GM12878 (cell line): ENCODE data around the gene SNAI1.
"Not testable (repeated sequence)": the region's sequence is repeated elsewhere in the genome, so short reads cannot be mapped to it uniquely, and the experiment has no call there.

Experiments used
- CBFB ChIP-seq: IDR thresholded peaks from 2 replicates; pipeline ENCODE4 v1.6.1; 2016; ENCODE audit warnings: antibody characterized with exemption, low read depth
- CTCF ChIP-seq, 3 experiments: IDR thresholded peaks in 2 of 3; conservative IDR thresholded peaks in 1 of 3; 2 replicates each; pipeline ENCODE4 v1.5.1; 2011; ENCODE audit warnings: low read depth in 3 of 3, low read length in 3 of 3, mild to moderate bottlenecking in 3 of 3, control low read depth in 2 of 3, moderate library complexity in 2 of 3, inconsistent platforms in 1 of 3, mixed read lengths in 1 of 3; ENCODE audit not compliant: control insufficient read depth in 2 of 3, insufficient read depth in 1 of 3; ENCODE audit errors: extremely low read depth in 1 of 3
- EP300 ChIP-seq, 2 experiments: fragments of 150-350 bp in 1 of 2; IDR thresholded peaks; 2 replicates each; pipeline ENCODE4 v1.6.1; 2011 to 2012; ENCODE audit warnings: low read depth in 2 of 2, low read length in 2 of 2, borderline replicate concordance in 1 of 2, improper control_type of control experiment in 1 of 2, inconsistent platforms in 1 of 2; ENCODE audit not compliant: control insufficient read depth in 1 of 2
- EZH2 ChIP-seq: IDR thresholded peaks from 2 replicates; pipeline ENCODE4 v1.6.1; 2012; ENCODE audit warnings: low read depth, mild to moderate bottlenecking, control low read depth, inconsistent platforms, low read length, borderline replicate concordance; ENCODE audit not compliant: control insufficient read depth
- FOXK2 ChIP-seq: fragments of 450-650 bp; IDR thresholded peaks from 2 replicates; pipeline ENCODE4 v1.6.1; 2017; ENCODE audit warnings: mild to moderate bottlenecking, moderate library complexity
- GABPA ChIP-seq: IDR thresholded peaks from 2 replicates; pipeline ENCODE4 v1.6.1; 2014; ENCODE audit warnings: antibody characterized with exemption, low read depth, mild to moderate bottlenecking, inconsistent platforms
- HDGF ChIP-seq: fragments of 450-650 bp; IDR thresholded peaks from 2 replicates; pipeline ENCODE4 v1.6.1; 2016; ENCODE audit warnings: antibody characterized with exemption
- MXI1 ChIP-seq: fragments of 150-350 bp; IDR thresholded peaks from 2 replicates; pipeline ENCODE4 v1.6.1; 2011; ENCODE audit warnings: low read depth, mild to moderate bottlenecking, inconsistent platforms, low read length, improper control_type of control experiment
- NR2C2 ChIP-seq: IDR thresholded peaks from 2 replicates; pipeline ENCODE4 v1.6.1; 2011; ENCODE audit warnings: borderline replicate concordance, low read depth; ENCODE audit not compliant: control insufficient read depth, insufficient read length
- POLR2A ChIP-seq: IDR thresholded peaks from 2 replicates; pipeline ENCODE4 v1.6.1; 2011; ENCODE audit warnings: low read depth, mild to moderate bottlenecking, low read length
- ZBTB11 ChIP-seq: fragments of 450-650 bp; formaldehyde crosslinking; IDR thresholded peaks from 2 replicates; pipeline ENCODE4 v1.5.0; 2022; ENCODE audit warnings: mild to moderate bottlenecking, missing genetic modification characterization
- ZNF592 ChIP-seq: fragments of 450-650 bp; IDR thresholded peaks from 2 replicates; pipeline ENCODE4 v1.6.1; 2017; ENCODE audit warnings: mild to moderate bottlenecking, moderate library complexity
- TF ChIP-seq, protein P1 (sequence below): fragments of 450-650 bp; IDR thresholded peaks from 2 replicates; pipeline ENCODE4 v1.6.1; 2017; ENCODE audit warnings: low read depth, mild to moderate bottlenecking, moderate library complexity

DNA sequence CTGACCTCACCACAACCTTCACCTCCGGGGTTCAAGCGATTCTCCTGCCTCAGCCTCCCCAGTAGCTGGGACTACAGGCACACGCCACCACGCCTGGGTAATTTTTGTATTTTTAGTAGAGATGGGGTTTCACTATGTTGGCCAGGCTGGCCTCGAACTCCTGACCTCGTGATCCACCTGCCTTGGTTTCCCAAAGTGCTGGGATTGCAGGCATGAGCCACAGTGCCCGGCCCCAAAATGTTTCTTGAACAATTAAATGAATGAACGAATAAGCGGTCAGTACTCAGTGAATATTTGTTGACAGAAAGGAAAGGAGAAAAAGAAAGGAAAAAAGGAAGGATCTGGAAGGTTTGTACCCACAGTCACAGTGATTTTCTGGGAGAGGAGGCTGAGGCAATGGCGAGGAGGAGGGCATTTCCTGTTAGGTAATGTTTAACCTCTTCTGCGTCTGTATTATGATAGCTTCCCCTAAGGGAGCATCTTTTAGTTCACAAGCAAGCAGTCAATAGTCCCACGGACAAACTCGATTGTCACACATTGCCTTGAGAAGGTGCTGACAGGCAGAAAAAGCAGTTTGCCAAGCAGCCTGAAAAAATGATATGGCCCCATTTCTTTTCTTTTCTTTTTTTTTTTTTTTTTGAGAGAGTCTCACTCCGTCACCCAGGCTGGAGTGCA lies 17.9 kb downstream of the SNAI1 start:
- not testable (repeated sequence) for TF ChIP-seq POLR2A; ZBTB11 (CRISPR knock-in tag); CTCF (IDR thresholded peaks at IDR 0.05 in 2 of 3, conservative IDR thresholded peaks at IDR 0.05 in 1 of 3; ENCODE audit: control insufficient read depth in 2 of 3, extremely low read depth in 1 of 3, insufficient read depth in 1 of 3, low read depth in 3 of 3, low read length in 3 of 3); FOXK2; ZNF592; EP300 (IDR thresholded peaks at IDR 0.05; ENCODE audit: borderline replicate concordance in 1 of 2, control insufficient read depth in 1 of 2, low read depth in 2 of 2, low read length in 2 of 2); NR2C2; GABPA; MXI1; CBFB; EZH2; HDGF
- TF ChIP-seq, protein P1, sequence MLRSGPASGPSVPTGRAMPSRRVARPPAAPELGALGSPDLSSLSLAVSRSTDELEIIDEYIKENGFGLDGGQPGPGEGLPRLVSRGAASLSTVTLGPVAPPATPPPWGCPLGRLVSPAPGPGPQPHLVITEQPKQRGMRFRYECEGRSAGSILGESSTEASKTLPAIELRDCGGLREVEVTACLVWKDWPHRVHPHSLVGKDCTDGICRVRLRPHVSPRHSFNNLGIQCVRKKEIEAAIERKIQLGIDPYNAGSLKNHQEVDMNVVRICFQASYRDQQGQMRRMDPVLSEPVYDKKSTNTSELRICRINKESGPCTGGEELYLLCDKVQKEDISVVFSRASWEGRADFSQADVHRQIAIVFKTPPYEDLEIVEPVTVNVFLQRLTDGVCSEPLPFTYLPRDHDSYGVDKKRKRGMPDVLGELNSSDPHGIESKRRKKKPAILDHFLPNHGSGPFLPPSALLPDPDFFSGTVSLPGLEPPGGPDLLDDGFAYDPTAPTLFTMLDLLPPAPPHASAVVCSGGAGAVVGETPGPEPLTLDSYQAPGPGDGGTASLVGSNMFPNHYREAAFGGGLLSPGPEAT, result 0 out of 2 replicates have a peak, but pooled peaks have one; percentile 24
